ENCODE measurements around the gene NUCB1. TPM values are rescaled to one million over a fixed set of nuclear protein-coding genes. Genes with fewer than 3 reads are reported as not detected.

Gene NUCB1
- total RNA-seq, 2 experiments from 2014 or later, result 73.7 to 77.0 TPM

Other genes with a start within 250 kb of the NUCB1 start
- gene NTN5, start 227.3 kb upstream of the NUCB1 start, total RNA-seq, result 1 to 10 TPM; 2.7 to 3.0 TPM
- gene FUT2, start 204.3 kb upstream of the NUCB1 start, total RNA-seq, result not detected
- under 1 TPM; 0.47 to 0.50 TPM for gene MAMSTR, start 180.6 kb upstream of the NUCB1 start, total RNA-seq
- gene RASIP1, start 159.7 kb upstream of the NUCB1 start, total RNA-seq, result under 1 TPM; 0.55 to 0.56 TPM
- gene IZUMO1, start 153.4 kb upstream of the NUCB1 start, total RNA-seq, result not detected
- not detected for gene FUT1, start 147.7 kb upstream of the NUCB1 start, total RNA-seq
- not detected for gene FGF21, start 144.8 kb upstream of the NUCB1 start, total RNA-seq
- 10 to 100 TPM; 10.5 to 11.0 TPM for gene BCAT2, start 89.3 kb upstream of the NUCB1 start, total RNA-seq
- 1 to 10 TPM in 1 of 2 experiments, under 1 TPM in 1; 0.93 to 1.3 TPM for gene HSD17B14, start 63.8 kb upstream of the NUCB1 start, total RNA-seq
- 1 to 10 TPM; 1.4 to 2.7 TPM for gene PLEKHA4, start 31.7 kb upstream of the NUCB1 start, total RNA-seq
- 100 to 1,000 TPM; 569 to 584 TPM for gene PPP1R15A, start 27.9 kb upstream of the NUCB1 start, total RNA-seq
- not detected for gene TULP2, start 1.6 kb upstream of the NUCB1 start, total RNA-seq
- gene DHDH, start 33.4 kb downstream of the NUCB1 start, total RNA-seq, result 1 to 10 TPM; 1.1 to 1.8 TPM
- gene BAX, start 54.6 kb downstream of the NUCB1 start, total RNA-seq, result 10 to 100 TPM; 52.9 to 60.4 TPM
- gene FTL, start 65.0 kb downstream of the NUCB1 start, total RNA-seq, result 100 to 1,000 TPM; 616 to 627 TPM
- gene GYS1, start 93.0 kb downstream of the NUCB1 start, total RNA-seq, result 10 to 100 TPM; 13.2 to 14.1 TPM
- gene RUVBL2, start 93.6 kb downstream of the NUCB1 start, total RNA-seq, result 10 to 100 TPM; 10.7 to 12.3 TPM
- not detected for gene LHB, start 116.8 kb downstream of the NUCB1 start, total RNA-seq
- gene CGB3, start 124.0 kb downstream of the NUCB1 start, total RNA-seq, result not detected
- not detected for gene CGB2, start 131.6 kb downstream of the NUCB1 start, total RNA-seq
- not detected for gene CGB1, start 136.6 kb downstream of the NUCB1 start, total RNA-seq
- not detected for gene CGB5, start 143.5 kb downstream of the NUCB1 start, total RNA-seq
- gene CGB8, start 148.8 kb downstream of the NUCB1 start, total RNA-seq, result not detected
- not detected for gene CGB7, start 157.4 kb downstream of the NUCB1 start, total RNA-seq
- gene NTF4, start 164.5 kb downstream of the NUCB1 start, total RNA-seq, result not detected
- not detected for gene KCNA7, start 172.4 kb downstream of the NUCB1 start, total RNA-seq
- gene SNRNP70, start 185.1 kb downstream of the NUCB1 start, total RNA-seq, result 100 to 1,000 TPM; 375 to 397 TPM
- gene LIN7B, start 214.1 kb downstream of the NUCB1 start, total RNA-seq, result 1 to 10 TPM; 6.4 to 6.6 TPM
- 1 to 10 TPM; 1.5 to 2.3 TPM for gene C19orf73, start 218.8 kb downstream of the NUCB1 start, total RNA-seq
- 1 to 10 TPM; 2.0 to 2.8 TPM for gene PPFIA3, start 219.2 kb downstream of the NUCB1 start, total RNA-seq

All from CD4-positive, alpha-beta T cell (primary cell).